ENCODE data around the gene RPUSD3.

RPUSD3 gene

GRCh38 chr3:9808345-9809037 is 35.3 kb downstream of the RPUSD3 start:
- peak; percentile 57 for FAIRE-seq
- no peak for TF ChIP-seq TAF1 (IDR thresholded peaks at IDR 0.05; ENCODE audit: borderline replicate concordance, low read depth, low read length)
- peak; percentile 66; the same call in 1 of the 2 replicates for TF ChIP-seq POLR2AphosphoS5 (IDR thresholded peaks at IDR 0.05; ENCODE audit: low read depth, low read length)
- DNase-seq (ENCODE audit: insufficient read length), result no peak

- no peak for FAIRE-seq
These were observed 35.8 kb downstream of the RPUSD3 start for GRCh38 chr3:9807981-9808344.

GRCh38 chr3:9806688-9807589 is 36.9 kb downstream of the RPUSD3 start:
- DNase-seq (ENCODE audit: insufficient read length) (no peak), FAIRE-seq (no peak)
- TF ChIP-seq POLR2AphosphoS5 (IDR thresholded peaks at IDR 0.05; ENCODE audit: low read depth, low read length), result peak; percentile 9; the same call in 1 of the 2 replicates
- TF ChIP-seq TAF1 (IDR thresholded peaks at IDR 0.05; ENCODE audit: borderline replicate concordance, low read depth, low read length), result no peak
- no peak for TF ChIP-seq POLR2A (IDR thresholded peaks at IDR 0.05; ENCODE audit: low read depth, low read length)

More at GRCh38 chr3:9807981-9808344, 35.8 kb downstream of the RPUSD3 start:
- no peak for TF ChIP-seq TAF1 (IDR thresholded peaks at IDR 0.05; ENCODE audit: borderline replicate concordance, low read depth, low read length)
- TF ChIP-seq POLR2AphosphoS5 (IDR thresholded peaks at IDR 0.05; ENCODE audit: low read depth, low read length), result no peak
- no peak for TF ChIP-seq POLR2A (IDR thresholded peaks at IDR 0.05; ENCODE audit: low read depth, low read length)
- DNase-seq (ENCODE audit: insufficient read length), result no peak

GRCh38 chr3:9806137-9806536 is 37.7 kb downstream of the RPUSD3 start:
- FAIRE-seq, result no peak
- DNase-seq (ENCODE audit: insufficient read length), result no peak
- TF ChIP-seq POLR2A (IDR thresholded peaks at IDR 0.05; ENCODE audit: low read depth, low read length) (no peak), POLR2AphosphoS5 (IDR thresholded peaks at IDR 0.05; ENCODE audit: low read depth, low read length) (no peak), TAF1 (IDR thresholded peaks at IDR 0.05; ENCODE audit: borderline replicate concordance, low read depth, low read length) (no peak)

- DNase-seq (ENCODE audit: insufficient read length), result no peak
- FAIRE-seq, result no peak
- no peak for TF ChIP-seq POLR2AphosphoS5 (IDR thresholded peaks at IDR 0.05; ENCODE audit: low read depth, low read length)
- TF ChIP-seq TAF1 (IDR thresholded peaks at IDR 0.05; ENCODE audit: borderline replicate concordance, low read depth, low read length), result no peak
- no peak for TF ChIP-seq POLR2A (IDR thresholded peaks at IDR 0.05; ENCODE audit: low read depth, low read length)
These were observed 38.8 kb downstream of the RPUSD3 start for GRCh38 chr3:9804996-9805395.

- TF ChIP-seq POLR2A (IDR thresholded peaks at IDR 0.05; ENCODE audit: low read depth, low read length) (0 out of 2 replicates have a peak, but pooled peaks have one; percentile 13), TAF1 (IDR thresholded peaks at IDR 0.05; ENCODE audit: borderline replicate concordance, low read depth, low read length) (no peak), POLR2AphosphoS5 (IDR thresholded peaks at IDR 0.05; ENCODE audit: low read depth, low read length) (peak; percentile 6; the same call in 1 of the 2 replicates)
- FAIRE-seq, result no peak
- no peak for DNase-seq (ENCODE audit: insufficient read length)
These were observed 40.3 kb downstream of the RPUSD3 start for GRCh38 chr3:9803494-9803893.

GRCh38 chr3:9800529-9800928 is 43.3 kb downstream of the RPUSD3 start:
- DNase-seq (ENCODE audit: insufficient read length), result no peak
- no peak for FAIRE-seq
- no peak for TF ChIP-seq POLR2AphosphoS5 (IDR thresholded peaks at IDR 0.05; ENCODE audit: low read depth, low read length)
- TF ChIP-seq POLR2A (IDR thresholded peaks at IDR 0.05; ENCODE audit: low read depth, low read length), result no peak
- no peak for TF ChIP-seq TAF1 (IDR thresholded peaks at IDR 0.05; ENCODE audit: borderline replicate concordance, low read depth, low read length)

- FAIRE-seq, result no peak
- no peak for DNase-seq (ENCODE audit: insufficient read length)
- TF ChIP-seq POLR2A (IDR thresholded peaks at IDR 0.05; ENCODE audit: low read depth, low read length) (peak; percentile 23; the same call in 1 of the 2 replicates), POLR2AphosphoS5 (IDR thresholded peaks at IDR 0.05; ENCODE audit: low read depth, low read length) (no peak)
These were observed 46.4 kb downstream of the RPUSD3 start for GRCh38 chr3:9797196-9797945.

- FAIRE-seq (peak; percentile 46), DNase-seq (ENCODE audit: insufficient read length) (no peak)
- TF ChIP-seq POLR2AphosphoS5 (IDR thresholded peaks at IDR 0.05; ENCODE audit: low read depth, low read length) (no peak), POLR2A (IDR thresholded peaks at IDR 0.05; ENCODE audit: low read depth, low read length) (no peak), TAF1 (IDR thresholded peaks at IDR 0.05; ENCODE audit: borderline replicate concordance, low read depth, low read length) (no peak)
These were observed 48.6 kb downstream of the RPUSD3 start for GRCh38 chr3:9795207-9795606.

- DNase-seq (ENCODE audit: insufficient read length) (no peak), FAIRE-seq (no peak)
- TF ChIP-seq POLR2AphosphoS5 (IDR thresholded peaks at IDR 0.05; ENCODE audit: low read depth, low read length) (no peak), POLR2A (IDR thresholded peaks at IDR 0.05; ENCODE audit: low read depth, low read length) (no peak; the same call in 1 of the 2 replicates), TAF1 (IDR thresholded peaks at IDR 0.05; ENCODE audit: borderline replicate concordance, low read depth, low read length) (no peak)
These were observed 49.4 kb downstream of the RPUSD3 start for GRCh38 chr3:9794400-9794799.

GRCh38 chr3:9793161-9793781 is 50.5 kb downstream of the RPUSD3 start:
- DNase-seq (ENCODE audit: insufficient read length), result no peak
- peak; percentile 27 for FAIRE-seq
- TF ChIP-seq POLR2A (IDR thresholded peaks at IDR 0.05; ENCODE audit: low read depth, low read length) (peak; percentile 81), TAF1 (IDR thresholded peaks at IDR 0.05; ENCODE audit: borderline replicate concordance, low read depth, low read length) (no peak), POLR2AphosphoS5 (IDR thresholded peaks at IDR 0.05; ENCODE audit: low read depth, low read length) (peak; percentile 92)

All from GM12892 (cell line).